ENCODE measurements around the gene PAX5. TPM values are rescaled to one million over a fixed set of nuclear protein-coding genes. Genes with fewer than 3 reads are reported as not detected.

PAX5 gene
- polyA plus RNA-seq, 1 experiment = not detected

GRCh38 chr9:36941441-36941840 is 92.6 kb downstream of the PAX5 start:
- H3K36me3 ChIP-seq (ENCODE audit: control insufficient read depth, insufficient read depth, low read length) = no peaks in the 10 kb centered on the region
- peaks cover 24% of the 10 kb centered on the region for H3K27me3 ChIP-seq (ENCODE audit: control insufficient read depth, insufficient read depth, low read length)
- no peak for TF ChIP-seq CTCF (IDR thresholded peaks at IDR 0.05; ENCODE audit: insufficient read depth, low read depth, low read length)
- POLR2A ChIA-PET = no interaction called here
- CTCF ChIA-PET = no interaction called here
- no peak for DNase-seq (ENCODE audit: low read depth)
- no peak overlapping the region for H3K4me3 ChIP-seq (ENCODE audit: low read depth, low read length)

- CTCF ChIA-PET = no interaction called here
- DNase-seq (ENCODE audit: low read depth) = no peak
- POLR2A ChIA-PET = no interaction called here
- no peak for TF ChIP-seq CTCF (IDR thresholded peaks at IDR 0.05; ENCODE audit: insufficient read depth, low read depth, low read length)
- no peak overlapping the region for H3K4me3 ChIP-seq (ENCODE audit: low read depth, low read length)
- H3K27me3 ChIP-seq (ENCODE audit: control insufficient read depth, insufficient read depth, low read length) = peaks cover 22% of the 10 kb centered on the region
- H3K36me3 ChIP-seq (ENCODE audit: control insufficient read depth, insufficient read depth, low read length) = no peaks in the 10 kb centered on the region
Measured at GRCh38 chr9:36940881-36941280, 93.2 kb downstream of the PAX5 start.

GRCh38 chr9:36940500-36940853 is 93.6 kb downstream of the PAX5 start:
- DNase-seq (ENCODE audit: low read depth) = no peak
- CTCF ChIA-PET = no interaction called here
- Histone ChIP-seq H3K4me3 (ENCODE audit: low read depth, low read length) (no peak overlapping the region), H3K27me3 (ENCODE audit: control insufficient read depth, insufficient read depth, low read length) (peaks cover 23% of the 10 kb centered on the region), H3K36me3 (ENCODE audit: control insufficient read depth, insufficient read depth, low read length) (no peaks in the 10 kb centered on the region)
- TF ChIP-seq CTCF (IDR thresholded peaks at IDR 0.05; ENCODE audit: insufficient read depth, low read depth, low read length) = no peak
- POLR2A ChIA-PET = no interaction called here

GRCh38 chr9:36939655-36940499 is 94.2 kb downstream of the PAX5 start:
- Histone ChIP-seq H3K4me3 (ENCODE audit: low read depth, low read length) (no peak overlapping the region), H3K36me3 (ENCODE audit: control insufficient read depth, insufficient read depth, low read length) (no peaks in the 10 kb centered on the region), H3K27me3 (ENCODE audit: control insufficient read depth, insufficient read depth, low read length) (peaks cover 20% of the 10 kb centered on the region)
- ChIA-PET POLR2A (no interaction called here), CTCF (interaction anchor here (2.0 kb wide), 1 partner anchor 67 kb away, joined by 6 read pairs; no protein-coding TSS in a partner anchor)
- no peak for DNase-seq (ENCODE audit: low read depth)
- no peak for TF ChIP-seq CTCF (IDR thresholded peaks at IDR 0.05; ENCODE audit: insufficient read depth, low read depth, low read length)

- Histone ChIP-seq H3K27me3 (ENCODE audit: control insufficient read depth, insufficient read depth, low read length) (peaks cover 20% of the 10 kb centered on the region), H3K36me3 (ENCODE audit: control insufficient read depth, insufficient read depth, low read length) (no peaks in the 10 kb centered on the region), H3K4me3 (ENCODE audit: low read depth, low read length) (no peak overlapping the region)
- no peak for TF ChIP-seq CTCF (IDR thresholded peaks at IDR 0.05; ENCODE audit: insufficient read depth, low read depth, low read length)
- DNase-seq (ENCODE audit: low read depth) = no peak
- ChIA-PET POLR2A (no interaction called here), CTCF (interaction anchor here (2.0 kb wide), 1 partner anchor 66 kb away, joined by 6 read pairs; no protein-coding TSS in a partner anchor)
Measured at GRCh38 chr9:36939214-36939613, 94.9 kb downstream of the PAX5 start.

All from BJ (cell line).